B cell (primary cell): ENCODE measurements around the gene TRPM7. TPM values are rescaled to one million over a fixed set of nuclear protein-coding genes. Genes with fewer than 3 reads are reported as not detected.

Experiments used
- ATAC-seq: fragments of 200-7000 bp; cut with Tn5 transposase; one replicate; pipeline ENCODE4 v1.10.0; 2021; ENCODE audit warnings: low read depth, mild to moderate bottlenecking, moderate number of reproducible peaks, moderate library complexity
- CTCF ChIA-PET: fragments of 350-600 bp; sonication (Branson Sonifier 250); formaldehyde crosslinking; loops from one replicate; lab custom pipeline; 2021; ENCODE audit warnings: antibody characterized with exemption, inconsistent platforms; lab: Charles Lee
- POLR2A ChIA-PET: fragments of 350-600 bp; sonication (Branson Sonifier 250); formaldehyde crosslinking; loops from one replicate; lab custom pipeline; 2021; ENCODE audit warnings: antibody characterized with exemption; lab: Charles Lee
- DNase-seq: peaks from one replicate; pipeline ENCODE4 v3.0.0; 2013
- H2AFZ ChIP-seq: 2 replicates; pipeline ENCODE4 v1.6.1; 2012; ENCODE audit warnings: mild to moderate bottlenecking, low read depth, low read length; ENCODE audit not compliant: insufficient read depth, poor library complexity, severe bottlenecking
- H3K27ac ChIP-seq, 2 donors: 1 replicate in 1 of 2; 2 replicates in 1 of 2; pipeline ENCODE4 v1.5.1; 2012 to 2013; ENCODE audit warnings: low read length in 2 of 2, mild to moderate bottlenecking in 2 of 2, moderate library complexity in 1 of 2
- H3K27me3 ChIP-seq, 4 experiments: fragments of 200-600 bp in 1 of 4; sonication (generic) in 1 of 4; replicated peaks in 1 of 4; 1 replicate in 2 of 4; 2 replicates in 2 of 4; pipeline versions ENCODE4 v1.6.1 to v1.7.0; 2013 to 2016; ENCODE audit warnings: low read length in 3 of 4, mild to moderate bottlenecking in 2 of 4, mixed read lengths in 1 of 4, moderate library complexity in 1 of 4; ENCODE audit not compliant: insufficient read depth in 4 of 4, control insufficient read depth in 3 of 4; ENCODE audit errors: control extremely low read depth in 1 of 4
- H3K36me3 ChIP-seq, 2 experiments: replicated peaks in 1 of 2; 1 replicate in 1 of 2; 2 replicates in 1 of 2; pipeline versions ENCODE4 v1.6.1 to v1.7.1; 2013; ENCODE audit warnings: low read length in 1 of 2; ENCODE audit not compliant: insufficient read depth in 2 of 2, control insufficient read depth in 1 of 2; ENCODE audit errors: control extremely low read depth in 1 of 2, extremely low read depth in 1 of 2
- H3K4me1 ChIP-seq, 2 donors: fragments of 200-600 bp in 1 of 2; sonication (generic) in 1 of 2; 1 replicate in 1 of 2; 2 replicates in 1 of 2; pipeline versions ENCODE4 v1.5.1 to v1.6.1; 2013 to 2017; ENCODE audit warnings: low read length in 2 of 2; ENCODE audit not compliant: control insufficient read depth in 2 of 2, insufficient read depth in 2 of 2
- H3K4me2 ChIP-seq: replicated peaks from 2 replicates; pipeline ENCODE3; 2012; ENCODE audit warnings: mild to moderate bottlenecking, low read depth, low read length; ENCODE audit not compliant: poor library complexity, severe bottlenecking
- H3K4me3 ChIP-seq, 5 experiments: fragments of 200-600 bp in 1 of 5; sonication (generic) in 1 of 5; 1 replicate in 3 of 5; 2 replicates in 2 of 5; pipeline versions ENCODE4 v1.5.1 to v1.7.0; 2011 to 2016; ENCODE audit warnings: low read length in 4 of 5, mild to moderate bottlenecking in 4 of 5, low read depth in 2 of 5, control low read depth in 1 of 5, moderate library complexity in 1 of 5; ENCODE audit not compliant: insufficient read depth in 1 of 5; ENCODE audit errors: control extremely low read depth in 1 of 5, extremely low read depth in 1 of 5
- H3K79me2 ChIP-seq: fragments of 200-600 bp; sonication (generic); one replicate; pipeline ENCODE4 v1.6.0; 2016; ENCODE audit warnings: low read length; ENCODE audit not compliant: control insufficient read depth, insufficient read depth
- H3K9ac ChIP-seq: fragments of 200-600 bp; sonication (generic); 2 replicates; pipeline ENCODE4 v1.6.1; 2017; ENCODE audit warnings: mild to moderate bottlenecking, low read length, moderate library complexity
- H3K9me3 ChIP-seq, 3 donors: one replicate each; pipeline versions ENCODE4 v1.6.1 to v1.7.1; 2013; ENCODE audit warnings: low read length in 2 of 3; ENCODE audit not compliant: control insufficient read depth in 2 of 3, insufficient read depth in 1 of 3; ENCODE audit errors: control extremely low read depth in 1 of 3
- H4K20me1 ChIP-seq: 2 replicates; pipeline ENCODE4 v1.6.0; 2012; ENCODE audit warnings: mild to moderate bottlenecking, low read length; ENCODE audit not compliant: insufficient read depth, control insufficient read depth, poor library complexity, severe bottlenecking
- H3K27ac Mint-ChIP-seq: one replicate; pipeline ENCODE4 v1.8.0; 2021; ENCODE audit warnings: mixed read lengths
- H3K27me3 Mint-ChIP-seq: one replicate; pipeline ENCODE4 v1.8.0; 2021; ENCODE audit warnings: mixed read lengths
- H3K4me1 Mint-ChIP-seq: one replicate; pipeline ENCODE4 v1.8.0; 2021; ENCODE audit warnings: mixed read lengths
- H3K4me3 Mint-ChIP-seq: one replicate; pipeline ENCODE4 v1.8.0; 2021; ENCODE audit warnings: mixed read lengths
- H3K9me3 Mint-ChIP-seq: one replicate; pipeline ENCODE4 v1.8.0; 2022; ENCODE audit warnings: mixed read lengths; ENCODE audit not compliant: insufficient read depth
- CTCF ChIP-seq: fragments of 200-600 bp; IDR thresholded peaks from one replicate; pipeline ENCODE4 v1.8.0; 2022; ENCODE audit warnings: antibody characterized with exemption, mild to moderate bottlenecking
- EZH2 ChIP-seq: IDR thresholded peaks from 2 replicates; pipeline ENCODE4 v1.6.1; 2012; ENCODE audit warnings: borderline replicate concordance, low read depth, mild to moderate bottlenecking, moderate library complexity, low read length; ENCODE audit not compliant: insufficient read depth, poor library complexity, severe bottlenecking
- WGBS: methylation state at CpG from one replicate; pipeline ENCODE4 v1.1.5; 2013; ENCODE audit warnings: missing lambda C conversion rate; ENCODE audit not compliant: insufficient coverage; 5-methylcytosine and 5-hydroxymethylcytosine counted together
- intact Hi-C: fragments of 100-400 bp; cut with micrococcal nuclease; formaldehyde crosslinking; loops from one replicate; pipeline ENCODE4 v1.10.0; 2022
- polyA plus RNA-seq: library from polyadenylated mRNA; depleted of rRNA; stranded (reverse); fragments of >200 nt; gene quantifications from 2 replicates; pipeline ENCODE4 v1.2.3, GENCODE V29; 2012
- total RNA-seq, 2 donors: library from RNA; stranded (reverse); fragments of 120-200 nt in 1 of 2; gene quantifications; 1 replicate in 1 of 2; 2 replicates in 1 of 2; pipeline versions ENCODE4 v1.2.3 to v1.2.4, GENCODE V29; 2013 to 2022

TRPM7 gene
- total and polyA plus RNA-seq, 2 donors (not counting 1 experiment from before 2014, with no cell fraction given) = 12.5 to 77.2 TPM

DNA sequence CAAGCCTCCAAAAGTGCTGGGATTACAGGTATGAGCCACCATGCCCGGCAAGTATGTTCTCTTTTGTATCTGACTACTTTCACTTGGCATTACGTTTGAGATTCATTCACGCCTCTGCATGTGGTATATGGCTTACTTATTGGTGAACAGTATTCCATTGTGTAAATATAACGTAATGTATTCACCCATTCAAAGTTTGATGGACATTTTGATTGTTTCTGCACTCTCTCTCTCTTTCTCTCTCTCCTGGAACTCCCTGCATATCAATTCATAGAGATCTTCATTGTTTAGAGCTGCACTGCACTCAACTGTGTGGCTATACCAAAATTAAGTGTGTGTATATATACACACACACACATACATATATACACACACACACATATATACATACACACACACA lies 48.6 kb upstream of the TRPM7 start:
- DNase-seq (no peak), ATAC-seq (no peak)
- Histone ChIP-seq H3K9ac (no peak overlapping the region), H4K20me1 (no peaks in the 10 kb centered on the region), H3K4me3 (no peak overlapping the region), H2AFZ (no peak overlapping the region), H3K27me3 (no peaks in the 10 kb centered on the region), H3K4me1 (no peaks in the 10 kb centered on the region), H3K27ac (no peak overlapping the region), H3K4me2 (no peak overlapping the region), H3K9me3 (no peaks in the 10 kb centered on the region), H3K79me2 (no peaks in the 10 kb centered on the region), H3K36me3 (peaks cover 19 to 70% of the 10 kb centered on the region in 2 experiments)
- 100% methylated on average over 2 of the region's 4 CpGs for WGBS
- no peak overlapping the region for H3K27ac Mint-ChIP-seq
- TF ChIP-seq CTCF (no peak), EZH2 (no peak)
- H3K27me3 Mint-ChIP-seq = no peaks in the 10 kb centered on the region
- intact Hi-C loops = no loop called here
- ChIA-PET POLR2A (no interaction called here), CTCF (no interaction called here)
- no peaks in the 10 kb centered on the region for H3K4me1 Mint-ChIP-seq
- peaks cover 3% of the 10 kb centered on the region for H3K9me3 Mint-ChIP-seq
- H3K4me3 Mint-ChIP-seq = no peak overlapping the region

GRCh38 chr15:50726315-50726714 lies 39.7 kb upstream of the TRPM7 start:
- peaks cover 13 to 46% of the 10 kb centered on the region in 2 experiments for H3K36me3 ChIP-seq
- no peaks in the 10 kb centered on the region for H3K27me3 ChIP-seq
- Mint-ChIP-seq H3K9me3 (no peaks in the 10 kb centered on the region), H3K27me3 (no peaks in the 10 kb centered on the region), H3K4me3 (no peak overlapping the region), H3K4me1 (no peaks in the 10 kb centered on the region), H3K27ac (no peak overlapping the region)
- no peak overlapping the region for H3K27ac ChIP-seq
- no peaks in the 10 kb centered on the region for H4K20me1 ChIP-seq
- no peaks in the 10 kb centered on the region for H3K4me1 ChIP-seq
- ATAC-seq (no peak), DNase-seq (no peak)
- H3K9me3 ChIP-seq = no peaks in the 10 kb centered on the region
- no peak overlapping the region for H3K4me2 ChIP-seq
- no peak overlapping the region for H3K9ac ChIP-seq
- H3K79me2 ChIP-seq = no peaks in the 10 kb centered on the region
- CTCF ChIA-PET = no interaction called here
- no CpG with 5 or more reads among the region's 1 CpG for WGBS
- no peak overlapping the region for H2AFZ ChIP-seq
- no peak for TF ChIP-seq CTCF
- TF ChIP-seq EZH2 = no peak
- POLR2A ChIA-PET = no interaction called here
- intact Hi-C loops = no loop called here
- H3K4me3 ChIP-seq = no peak overlapping the region
